Activated T-cell treated with anti-CD3 and anti-CD28 coated beads, Interleukin-2, amount 50 U/mL, for 1 hour (primary cell): ENCODE measurements around the gene AMN1.

Source experiments
- DNase-seq: peaks from one replicate; pipeline ENCODE4 v3.0.0-alpha.2; 2020

The AMN1 gene

DNA sequence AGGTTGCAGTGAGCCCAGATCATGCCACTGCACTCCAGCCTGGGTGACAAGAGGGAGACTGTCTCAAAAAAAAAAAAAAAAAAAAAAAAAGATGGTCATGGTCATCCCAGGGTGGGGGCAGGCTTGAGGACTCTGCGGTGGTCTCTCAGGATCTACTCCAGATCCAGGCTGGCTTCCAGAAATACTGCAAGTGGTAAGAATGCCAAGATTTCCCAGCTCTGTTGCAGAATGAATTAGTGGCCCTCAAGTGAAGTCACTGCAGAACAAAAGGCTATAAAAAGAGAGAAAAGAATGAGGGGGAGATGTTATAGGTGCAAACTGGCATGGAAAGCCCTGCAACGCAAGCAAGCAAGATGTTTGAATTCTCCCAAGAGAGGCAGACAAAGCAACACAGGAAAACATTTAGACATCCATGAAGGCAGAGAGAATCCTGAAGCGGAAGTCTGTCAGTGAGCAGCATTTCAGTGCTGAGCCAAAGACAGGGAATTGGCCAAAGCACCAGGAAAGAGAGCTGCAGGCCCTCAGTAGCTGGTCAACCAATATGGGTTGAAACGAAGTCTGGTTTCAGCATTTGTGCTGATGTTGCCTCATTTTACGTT is 101.3 kb downstream of the AMN1 start:
- no peak for DNase-seq

DNA sequence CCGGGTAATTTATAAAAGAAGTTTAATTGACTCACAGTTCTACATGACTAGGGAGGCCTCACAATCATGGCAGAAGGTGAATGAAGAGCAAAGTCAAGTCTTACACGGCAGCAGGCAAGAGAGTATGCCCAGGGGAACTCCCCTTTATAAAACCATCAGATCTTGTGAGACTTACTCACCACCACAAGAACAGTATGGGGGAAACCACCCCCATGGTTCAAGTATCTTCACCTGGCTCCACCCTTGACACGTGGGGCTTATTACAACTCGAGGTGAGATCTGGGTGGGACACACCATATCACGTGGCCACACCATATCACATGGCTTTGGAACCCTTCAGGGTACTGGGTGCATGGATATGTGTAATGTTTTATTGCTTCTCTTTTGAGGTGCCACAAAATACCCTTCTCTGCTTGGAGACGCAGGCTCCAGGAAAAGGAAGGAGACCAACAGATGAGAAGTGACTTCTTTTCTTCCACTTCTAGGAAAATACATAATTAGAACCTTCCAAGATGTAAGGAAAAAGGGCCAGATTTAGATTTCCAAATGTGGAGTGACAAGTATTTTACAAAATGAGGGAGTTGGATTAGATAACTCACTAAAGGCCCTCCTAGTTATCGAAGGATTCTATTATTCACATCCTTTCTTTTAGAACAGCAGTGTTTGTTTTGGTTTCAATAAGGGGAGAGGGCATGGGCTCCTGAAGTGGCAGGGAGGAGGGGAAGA is 102.4 kb downstream of the AMN1 start:
- DNase-seq = no peak

DNA sequence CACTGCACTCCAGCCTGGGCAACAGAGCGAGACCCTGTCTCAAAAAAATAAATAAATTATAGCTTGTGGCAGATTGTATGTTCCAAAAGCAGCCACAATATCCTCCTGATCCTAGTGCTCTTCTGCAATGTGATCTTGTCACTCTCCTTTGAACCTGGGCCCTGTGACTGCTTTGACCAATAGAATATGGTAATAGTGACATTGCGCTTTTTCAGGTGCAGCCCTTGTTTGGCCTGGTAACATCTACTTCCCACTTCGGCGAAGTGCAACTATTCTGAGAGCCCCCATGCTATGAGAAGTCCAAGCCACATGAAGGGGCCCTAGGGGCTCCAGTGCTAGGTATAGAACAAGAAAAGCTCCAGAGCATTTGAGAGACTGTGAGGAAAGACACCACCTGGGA is 106.8 kb downstream of the AMN1 start:
- no peak for DNase-seq
